Stimulated activated CD4-positive, alpha-beta T cell treated with anti-CD3 and anti-CD28 coated beads, Interleukin-4, amount 100 ng/mL, for 4 hours (primary cell): Measurements from ENCODE around the gene ANKRD28.

ENCODE experiments used
- DNase-seq, 2 experiments: peaks; one replicate each; pipeline ENCODE4 v3.0.0-alpha.2; 2020

The ANKRD28 gene

GRCh38 chr3:15659254-15659975 lies 138.4 kb downstream of the ANKRD28 start:
- DNase-seq, result no peak

- no peak for DNase-seq
Measured at GRCh38 chr3:15657016-15657415, 140.8 kb downstream of the ANKRD28 start.

- DNase-seq, result no peak
Measured at GRCh38 chr3:15656342-15656741, 141.4 kb downstream of the ANKRD28 start.

- DNase-seq, result no peak
Measured at GRCh38 chr3:15654891-15655290, 142.9 kb downstream of the ANKRD28 start.

GRCh38 chr3:15654127-15654526 lies 143.7 kb downstream of the ANKRD28 start:
- no peak for DNase-seq

- no peak for DNase-seq
Measured at GRCh38 chr3:15653321-15653720, 144.5 kb downstream of the ANKRD28 start.

GRCh38 chr3:15651396-15651795 lies 146.4 kb downstream of the ANKRD28 start:
- no peak for DNase-seq

- no peak for DNase-seq
Measured at GRCh38 chr3:15649858-15650257, 147.9 kb downstream of the ANKRD28 start.

- DNase-seq, result no peak
Measured at GRCh38 chr3:15649341-15649740, 148.4 kb downstream of the ANKRD28 start.

- peak in 1 of 2 experiments; percentile 43 for DNase-seq
Measured at GRCh38 chr3:15647611-15648167, 150.1 kb downstream of the ANKRD28 start.

- DNase-seq, result no peak
Measured at GRCh38 chr3:15646851-15647511, 150.8 kb downstream of the ANKRD28 start.

GRCh38 chr3:15645740-15646501 lies 151.9 kb downstream of the ANKRD28 start:
- DNase-seq, result no peak

- DNase-seq, result no peak
Measured at GRCh38 chr3:15645246-15645645, 152.5 kb downstream of the ANKRD28 start.

GRCh38 chr3:15638891-15639262 lies 158.9 kb downstream of the ANKRD28 start:
- no peak for DNase-seq

GRCh38 chr3:15638193-15638890 lies 159.4 kb downstream of the ANKRD28 start:
- DNase-seq, result no peak

- DNase-seq, result no peak
Measured at GRCh38 chr3:15637131-15637951, 160.4 kb downstream of the ANKRD28 start.

- DNase-seq, result peak in 1 of 2 experiments; percentile 10
Measured at GRCh38 chr3:15636028-15636709, 161.6 kb downstream of the ANKRD28 start.

GRCh38 chr3:15635121-15635661 lies 162.6 kb downstream of the ANKRD28 start:
- DNase-seq, result no peak

- DNase-seq, result no peak
Measured at GRCh38 chr3:15634671-15635070, 163.1 kb downstream of the ANKRD28 start.

GRCh38 chr3:15633766-15634598 lies 163.8 kb downstream of the ANKRD28 start:
- DNase-seq, result no peak
